Thymus (tissue), 11 donors: ENCODE results near the gene DYDC1. TPM values are rescaled to one million over a fixed set of nuclear protein-coding genes. Genes with fewer than 3 reads are reported as not detected.
"Not testable (repeated sequence)": the region's sequence is repeated elsewhere in the genome, so short reads cannot be mapped to it uniquely, and the experiment has no call there.

ENCODE experiments used
- DNase-seq, 9 donors: peaks; one replicate each; pipeline ENCODE4 v3.0.0-alpha.2; 2013; ENCODE audit warnings: low spot score in 9 of 9, low read depth in 6 of 9, missing footprints in 1 of 9
- H3K27ac ChIP-seq, 2 donors: one replicate each; pipeline ENCODE4 v1.5.1; 2013; ENCODE audit warnings: control low read depth in 1 of 2, low read depth in 1 of 2, low read length in 1 of 2, mild to moderate bottlenecking in 1 of 2, moderate library complexity in 1 of 2
- H3K27me3 ChIP-seq, 2 donors: one replicate each; pipeline ENCODE4 v1.5.1; 2013; ENCODE audit warnings: low read length in 1 of 2; ENCODE audit not compliant: control insufficient read depth in 2 of 2, insufficient read depth in 1 of 2
- H3K36me3 ChIP-seq, 2 donors: one replicate each; pipeline ENCODE4 v1.5.1; 2013; ENCODE audit warnings: low read length in 1 of 2, mild to moderate bottlenecking in 1 of 2, moderate library complexity in 1 of 2; ENCODE audit not compliant: control insufficient read depth in 2 of 2, insufficient read depth in 2 of 2
- H3K4me1 ChIP-seq, 2 donors: one replicate each; pipeline ENCODE4 v1.5.1; 2013; ENCODE audit warnings: low read length in 2 of 2; ENCODE audit not compliant: control insufficient read depth in 2 of 2, insufficient read depth in 2 of 2
- H3K4me3 ChIP-seq, 2 donors: one replicate each; pipeline ENCODE4 v1.5.1; 2013; ENCODE audit warnings: low read length in 2 of 2, control low read depth in 1 of 2, mild to moderate bottlenecking in 1 of 2
- H3K9me3 ChIP-seq, 2 donors: one replicate each; pipeline ENCODE4 v1.5.1; 2013; ENCODE audit warnings: low read length in 1 of 2, mild to moderate bottlenecking in 1 of 2; ENCODE audit not compliant: control insufficient read depth in 2 of 2, insufficient read depth in 1 of 2
- WGBS: extraction: QIAGEN DNeasy Blood & Tissue Kit; methylation state at CpG from one replicate; pipeline ENCODE4 v1.1.7; 2013; 5-methylcytosine and 5-hydroxymethylcytosine counted together
- polyA plus RNA-seq: library from polyadenylated mRNA; stranded (reverse); fragments of 200-250 nt; gene quantifications from one replicate; pipeline ENCODE4 v1.2.3, GENCODE V29; 2013
- total RNA-seq: library from RNA; stranded (reverse); fragments of 120-200 nt; gene quantifications from one replicate; pipeline ENCODE4 v1.2.4, GENCODE V29; 2013
- donor health status: healthy.

The DYDC1 gene
- total and polyA plus RNA-seq, 2 donors, result 0.09 TPM; not detected in 1

DNA sequence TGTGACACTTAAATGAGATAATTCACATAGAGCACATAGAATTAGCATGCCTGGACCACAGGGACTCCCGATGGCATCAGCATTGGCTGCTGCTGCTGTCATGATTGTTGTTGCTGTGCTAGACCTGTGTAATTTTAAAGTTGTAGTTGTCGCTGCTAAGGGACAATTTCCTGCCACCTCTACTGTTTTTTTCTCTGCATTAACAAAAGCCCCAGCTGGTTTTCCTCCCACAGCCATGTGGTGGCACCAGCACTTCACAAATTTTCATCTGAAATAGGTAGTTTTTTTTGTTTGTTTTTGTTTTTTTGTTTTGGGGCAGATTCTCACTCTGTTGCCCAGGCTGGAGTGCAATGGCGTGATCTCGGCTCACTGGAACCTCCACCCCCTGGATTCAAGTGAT lies 26.4 kb upstream of the DYDC1 start:
- H3K27ac ChIP-seq, result no peak overlapping the region
- WGBS, result 8% methylated on average over 4 of the region's 4 CpGs
- peak; percentile 29 to 85 (median 51) for DNase-seq
- H3K27me3 ChIP-seq, result no peaks in the 10 kb centered on the region
- H3K4me1 ChIP-seq, result peaks cover 3 to 5% of the 10 kb centered on the region in 2 donors
- H3K4me3 ChIP-seq, result no peak overlapping the region
- no peaks in the 10 kb centered on the region for H3K9me3 ChIP-seq
- H3K36me3 ChIP-seq, result no peaks in the 10 kb centered on the region

DNA sequence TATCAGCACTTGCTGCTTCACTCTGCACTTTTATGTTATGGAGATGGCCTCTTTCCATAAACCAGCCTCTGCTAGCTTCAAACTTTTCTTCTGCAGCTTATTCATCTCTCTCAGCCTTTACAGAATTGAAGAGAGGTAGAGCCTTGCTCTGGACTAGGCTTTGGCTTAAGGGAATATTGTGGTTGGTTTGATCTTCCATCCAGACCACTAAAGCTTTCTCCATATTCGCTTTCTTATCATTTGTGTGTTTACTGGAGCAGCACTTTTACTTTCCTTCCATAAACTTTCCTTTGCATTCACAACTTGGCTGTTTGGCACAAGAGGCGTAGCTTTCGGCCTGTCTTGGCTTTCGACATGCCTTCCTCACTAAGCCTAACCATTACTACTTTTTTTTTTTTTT lies 23.6 kb upstream of the DYDC1 start:
- H3K27me3 ChIP-seq, result no peaks in the 10 kb centered on the region
- WGBS, result 97% methylated on average over 4 of the region's 4 CpGs
- no peaks in the 10 kb centered on the region for H3K36me3 ChIP-seq
- H3K27ac ChIP-seq, result no peak overlapping the region
- no peak for DNase-seq
- H3K9me3 ChIP-seq, result no peaks in the 10 kb centered on the region
- no peak overlapping the region for H3K4me3 ChIP-seq
- H3K4me1 ChIP-seq, result peaks cover 3 to 5% of the 10 kb centered on the region in 2 donors

DNA sequence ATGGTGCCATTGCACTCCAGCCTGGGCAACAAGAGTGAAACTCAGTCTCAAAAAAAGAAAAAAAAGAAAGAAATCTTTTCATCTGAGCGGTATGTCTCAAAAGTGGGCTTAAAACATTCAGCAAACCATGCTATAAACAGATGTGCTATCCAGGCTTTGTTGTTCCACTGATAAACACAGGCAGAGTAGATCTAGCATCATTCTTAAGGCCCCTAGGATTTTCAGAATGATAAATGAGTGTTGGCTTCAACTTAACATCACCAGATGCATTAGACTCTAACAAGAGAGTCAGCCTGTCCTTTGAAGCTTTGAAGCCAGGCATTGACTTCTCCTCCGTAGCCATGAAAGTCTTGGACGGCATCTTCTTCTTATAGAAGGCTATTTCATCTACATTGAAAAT lies 23.1 kb upstream of the DYDC1 start:
- WGBS, result 35% methylated on average over 3 of the region's 3 CpGs
- no peaks in the 10 kb centered on the region for H3K9me3 ChIP-seq
- no peaks in the 10 kb centered on the region for H3K27me3 ChIP-seq
- no peak overlapping the region for H3K27ac ChIP-seq
- DNase-seq, result no peak
- H3K36me3 ChIP-seq, result no peaks in the 10 kb centered on the region
- peaks cover 3 to 5% of the 10 kb centered on the region in 2 donors for H3K4me1 ChIP-seq
- H3K4me3 ChIP-seq, result no peak overlapping the region

DNA sequence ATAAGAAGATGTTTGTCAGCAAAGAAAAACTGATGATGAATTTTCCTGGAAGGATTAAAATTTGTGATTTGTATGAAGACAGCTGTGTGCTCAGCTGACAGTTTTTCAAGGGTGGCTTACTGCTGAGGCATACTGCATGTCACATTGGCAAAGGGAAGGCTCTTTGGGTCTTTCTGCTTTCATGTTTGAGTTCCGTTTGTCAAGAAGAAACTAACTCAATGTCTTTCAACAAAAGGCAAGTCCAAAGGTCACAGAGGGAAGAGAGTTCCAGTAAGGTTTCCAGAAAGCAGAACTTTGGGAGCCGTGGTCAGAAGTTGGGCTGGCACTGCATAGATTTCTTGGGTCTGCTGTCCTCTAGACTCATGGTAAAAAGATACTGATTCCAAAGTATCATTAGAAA lies 16.9 kb upstream of the DYDC1 start:
- Histone ChIP-seq H3K36me3 (no peaks in the 10 kb centered on the region), H3K27ac (no peak overlapping the region), H3K9me3 (no peaks in the 10 kb centered on the region), H3K4me3 (no peak overlapping the region), H3K27me3 (no peaks in the 10 kb centered on the region), H3K4me1 (no peaks in the 10 kb centered on the region)
- 92% methylated on average over 2 of the region's 2 CpGs for WGBS
- no peak for DNase-seq

DNA sequence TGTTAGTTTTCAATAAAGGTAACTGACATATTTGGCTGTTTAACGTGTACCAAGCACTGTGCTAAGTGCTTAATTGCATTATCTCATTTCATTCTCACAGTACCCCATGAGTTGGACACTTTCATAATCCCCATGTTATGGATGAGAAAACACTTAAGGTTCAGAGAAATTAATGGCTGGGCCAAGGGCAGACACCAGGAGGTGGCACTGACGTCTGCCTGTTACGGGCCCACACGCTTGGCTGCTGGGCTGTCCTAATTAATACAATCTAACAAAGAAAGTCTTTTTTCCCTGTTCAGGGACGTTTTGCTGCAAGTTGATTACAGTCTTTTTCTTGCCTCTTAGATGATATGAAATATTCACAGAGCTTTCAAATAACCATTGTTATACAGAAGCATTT lies 16.1 kb upstream of the DYDC1 start:
- WGBS, result 99% methylated on average over 5 of the region's 5 CpGs
- Histone ChIP-seq H3K27me3 (no peaks in the 10 kb centered on the region), H3K9me3 (no peaks in the 10 kb centered on the region), H3K36me3 (no peaks in the 10 kb centered on the region), H3K4me3 (no peak overlapping the region), H3K27ac (no peak overlapping the region), H3K4me1 (no peaks in the 10 kb centered on the region)
- DNase-seq, result no peak

DNA sequence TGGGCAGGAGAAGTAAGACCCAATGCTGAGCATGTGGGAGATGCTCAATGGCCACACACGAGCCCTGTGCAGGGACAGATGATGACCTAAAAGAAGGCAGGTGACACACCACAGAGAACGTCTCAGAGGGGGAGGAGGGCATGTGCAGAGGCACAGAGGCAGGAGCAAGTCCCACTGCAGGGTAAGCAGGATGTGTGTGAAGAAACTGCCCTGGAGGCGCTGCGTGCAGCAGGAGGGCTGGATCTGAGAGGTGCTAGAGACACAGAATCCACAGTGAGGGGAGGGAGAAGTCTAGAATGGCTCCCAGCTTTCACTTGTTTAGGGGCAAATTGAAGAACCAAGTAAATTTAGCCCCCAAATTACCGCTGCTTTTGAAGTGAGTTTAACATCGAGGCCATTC lies 14.9 kb upstream of the DYDC1 start:
- no peak for DNase-seq
- H3K9me3 ChIP-seq, result peaks cover 3 to 9% of the 10 kb centered on the region in 2 donors
- H3K27ac ChIP-seq, result no peak overlapping the region
- no peaks in the 10 kb centered on the region for H3K27me3 ChIP-seq
- no peaks in the 10 kb centered on the region for H3K4me1 ChIP-seq
- no peaks in the 10 kb centered on the region for H3K36me3 ChIP-seq
- H3K4me3 ChIP-seq, result no peak overlapping the region
- WGBS, result 79% methylated on average over 6 of the region's 6 CpGs

DNA sequence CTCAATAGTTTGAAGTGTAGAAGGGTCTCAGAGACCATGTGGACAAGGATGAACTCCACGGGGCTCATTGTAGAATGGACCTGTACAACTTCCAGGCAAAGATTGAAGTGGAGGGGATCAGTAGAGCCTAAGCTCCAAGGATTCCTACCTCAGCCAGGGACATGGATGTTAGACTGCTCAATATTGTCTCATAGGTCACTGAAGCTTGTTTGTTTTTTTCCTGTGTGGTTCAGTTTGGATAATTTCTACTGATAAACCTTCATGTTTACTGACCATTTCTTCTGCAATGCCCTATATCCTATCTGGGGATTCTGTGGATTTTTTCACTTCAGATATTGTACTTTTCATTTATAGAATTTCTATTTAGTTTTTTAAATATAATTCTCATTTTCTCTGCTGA lies 9.0 kb upstream of the DYDC1 start:
- WGBS, result 0% methylated on average over 1 of the region's 1 CpG
- H3K36me3 ChIP-seq, result no peaks in the 10 kb centered on the region
- H3K4me3 ChIP-seq, result no peak overlapping the region
- peaks cover 3 to 9% of the 10 kb centered on the region in 2 donors for H3K9me3 ChIP-seq
- no peak for DNase-seq
- H3K27ac ChIP-seq, result no peak overlapping the region
- H3K4me1 ChIP-seq, result no peaks in the 10 kb centered on the region
- H3K27me3 ChIP-seq, result no peaks in the 10 kb centered on the region

DNA sequence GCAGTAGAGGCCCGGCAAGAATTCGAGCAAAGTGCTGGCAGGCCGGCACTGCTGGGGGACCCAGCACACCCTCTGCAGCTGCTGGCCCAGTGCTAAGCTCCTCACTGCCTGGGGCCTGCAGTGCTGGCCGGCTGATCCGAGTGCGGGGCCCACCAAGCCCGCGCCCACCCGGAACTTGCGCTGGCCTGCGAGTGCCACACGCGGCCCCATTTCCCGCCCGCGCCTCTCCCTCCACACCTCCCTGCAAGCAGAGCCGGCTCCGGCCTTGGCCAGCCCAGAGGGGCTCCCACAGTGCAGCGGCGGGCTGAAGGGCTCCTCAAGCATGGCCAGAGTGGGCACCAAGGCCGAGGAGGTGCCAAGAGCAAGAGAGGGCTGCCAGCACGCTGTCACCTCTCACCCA lies 3.1 kb upstream of the DYDC1 start:
- no peak for DNase-seq
- H3K4me3 ChIP-seq, result no peak overlapping the region
- peaks cover 0 to 15% of the 10 kb centered on the region in 2 donors for H3K27me3 ChIP-seq
- no peak overlapping the region for H3K27ac ChIP-seq
- peaks cover 0 to 4% of the 10 kb centered on the region in 2 donors for H3K9me3 ChIP-seq
- no peaks in the 10 kb centered on the region for H3K36me3 ChIP-seq
- WGBS, result over 99% methylated on average over 22 of the region's 22 CpGs
- peaks cover 14 to 19% of the 10 kb centered on the region in 2 donors for H3K4me1 ChIP-seq

DNA sequence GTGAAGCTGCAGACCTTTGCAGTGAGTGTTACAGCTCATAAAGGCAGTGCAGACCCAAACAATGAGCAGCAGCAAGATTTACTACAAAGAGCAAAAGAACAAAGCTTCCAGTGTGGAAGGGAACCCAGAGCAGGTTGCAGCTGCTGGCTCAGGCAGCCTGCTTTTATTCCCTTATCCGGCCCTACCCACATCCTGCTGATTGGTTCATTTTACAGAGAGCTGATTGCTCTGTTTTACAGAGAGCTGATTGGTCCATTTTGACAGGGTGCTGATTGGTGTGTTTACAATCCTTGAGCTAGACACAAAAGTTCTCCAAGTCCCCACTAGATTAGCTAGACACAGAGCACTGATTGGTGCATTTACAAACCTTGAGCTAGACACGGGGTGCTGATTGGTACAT lies 2.4 kb upstream of the DYDC1 start:
- not testable (repeated sequence) for H3K36me3 ChIP-seq, H3K9me3 ChIP-seq, H3K4me3 ChIP-seq
- 24% methylated on average over 2 of the region's 2 CpGs for WGBS
- peaks cover 14 to 19% of the 10 kb centered on the region in 2 donors for H3K4me1 ChIP-seq
- H3K27me3 ChIP-seq, result peaks cover 0 to 15% of the 10 kb centered on the region in 2 donors
- peak overlapping the region in 1 of 2 donors; percentile 37 for H3K27ac ChIP-seq
- peak in 1 of 9 donors; percentile 44 for DNase-seq

DNA sequence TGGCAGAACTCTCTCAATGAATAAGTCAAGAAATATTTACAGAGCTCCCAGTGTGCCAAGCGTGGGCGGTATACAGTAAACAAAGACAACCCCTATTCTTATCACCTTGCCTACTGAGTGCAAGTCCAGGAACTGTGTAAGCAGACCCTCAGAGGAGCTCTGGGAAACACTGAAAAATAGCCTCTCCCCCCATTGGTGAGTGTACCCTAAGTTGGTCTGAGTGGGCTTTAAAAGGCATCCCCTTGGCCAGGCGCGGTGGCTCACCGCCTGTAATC lies 1.2 kb upstream of the DYDC1 start:
- peaks cover 0 to 4% of the 10 kb centered on the region in 2 donors for H3K9me3 ChIP-seq
- H3K36me3 ChIP-seq, result no peaks in the 10 kb centered on the region
- peaks cover 0 to 15% of the 10 kb centered on the region in 2 donors for H3K27me3 ChIP-seq
- no peak for DNase-seq
- no peak overlapping the region for H3K27ac ChIP-seq
- 97% methylated on average over 5 of the region's 5 CpGs for WGBS
- no peak overlapping the region for H3K4me3 ChIP-seq
- H3K4me1 ChIP-seq, result peaks cover 14 to 19% of the 10 kb centered on the region in 2 donors
